Karpas-422 (cell line): ENCODE measurements around the gene ZMYM2. TPM values are rescaled to one million over a fixed set of nuclear protein-coding genes. Genes with fewer than 3 reads are reported as not detected.
A peak's percentile ranks its signal among the peaks of the same experiment; 100 is the strongest.

Experiments used
- DNase-seq: peaks from one replicate; pipeline ENCODE4 v3.0.0-alpha.2; 2015
- H2AFZ ChIP-seq: fragments of 200-600 bp; sonication (generic); 2 replicates; pipeline ENCODE4 v1.6.1; 2014; ENCODE audit warnings: antibody characterized with exemption, low read length, mixed read lengths
- H3K27ac ChIP-seq: fragments of 200-600 bp; sonication (generic); 2 replicates; pipeline ENCODE4 v1.5.1; 2014; ENCODE audit warnings: mild to moderate bottlenecking, low read length, moderate library complexity
- H3K27me3 ChIP-seq: fragments of 200-600 bp; sonication (generic); 2 replicates; pipeline ENCODE4 v1.6.1; 2014; ENCODE audit warnings: low read length, mixed read lengths
- H3K36me3 ChIP-seq: fragments of 200-600 bp; sonication (generic); 2 replicates; pipeline ENCODE4 v1.6.1; 2014; ENCODE audit warnings: low read length, mixed read lengths; ENCODE audit not compliant: insufficient read depth
- H3K4me1 ChIP-seq: fragments of 200-600 bp; sonication (generic); 2 replicates; pipeline ENCODE4 v1.6.1; 2014; ENCODE audit warnings: mild to moderate bottlenecking, low read length, mixed read lengths
- H3K4me2 ChIP-seq: fragments of 200-600 bp; sonication (generic); 2 replicates; pipeline ENCODE4 v1.6.1; 2014; ENCODE audit warnings: low read length, low read depth, mild to moderate bottlenecking; ENCODE audit not compliant: poor library complexity, severe bottlenecking
- H3K4me3 ChIP-seq: fragments of 200-600 bp; sonication (generic); 2 replicates; pipeline ENCODE4 v1.5.1; 2014; ENCODE audit warnings: mild to moderate bottlenecking, antibody characterized with exemption, low read length, mixed read lengths
- H3K79me2 ChIP-seq: fragments of 200-600 bp; sonication (generic); 2 replicates; pipeline ENCODE4 v1.6.1; 2014; ENCODE audit warnings: mild to moderate bottlenecking, low read length, mixed read lengths
- H3K9ac ChIP-seq: fragments of 200-600 bp; sonication (generic); 2 replicates; pipeline ENCODE4 v1.6.0; 2014; ENCODE audit warnings: low read length
- H3K9me2 ChIP-seq: fragments of 200-600 bp; sonication (generic), shearing (Covaris generic); replicated peaks from 2 replicates; pipeline ENCODE4 v1.6.0; 2014; ENCODE audit warnings: mild to moderate bottlenecking, low read length, moderate library complexity; ENCODE audit not compliant: insufficient read depth
- H3K9me3 ChIP-seq: fragments of 300-700, 200-600 bp; sonication (generic); 2 replicates; pipeline ENCODE4 v1.6.1; 2014; ENCODE audit warnings: low read length, mixed read lengths
- H4K20me1 ChIP-seq: fragments of 200-600 bp; sonication (generic); 2 replicates; pipeline ENCODE4 v1.6.1; 2014; ENCODE audit warnings: mild to moderate bottlenecking, antibody characterized with exemption, low read length, low read depth; ENCODE audit not compliant: insufficient read depth
- total RNA-seq: library from RNA; depleted of rRNA; stranded (reverse); fragments of >200 nt; shearing (Covaris generic); gene quantifications from 2 replicates; pipeline ENCODE4 v1.2.3, GENCODE V29; 2014; ENCODE audit warnings: low replicate concordance; rRNA removed

ZMYM2 gene
- 66.2 and 148 TPM in 2 replicates for total RNA-seq

DNA sequence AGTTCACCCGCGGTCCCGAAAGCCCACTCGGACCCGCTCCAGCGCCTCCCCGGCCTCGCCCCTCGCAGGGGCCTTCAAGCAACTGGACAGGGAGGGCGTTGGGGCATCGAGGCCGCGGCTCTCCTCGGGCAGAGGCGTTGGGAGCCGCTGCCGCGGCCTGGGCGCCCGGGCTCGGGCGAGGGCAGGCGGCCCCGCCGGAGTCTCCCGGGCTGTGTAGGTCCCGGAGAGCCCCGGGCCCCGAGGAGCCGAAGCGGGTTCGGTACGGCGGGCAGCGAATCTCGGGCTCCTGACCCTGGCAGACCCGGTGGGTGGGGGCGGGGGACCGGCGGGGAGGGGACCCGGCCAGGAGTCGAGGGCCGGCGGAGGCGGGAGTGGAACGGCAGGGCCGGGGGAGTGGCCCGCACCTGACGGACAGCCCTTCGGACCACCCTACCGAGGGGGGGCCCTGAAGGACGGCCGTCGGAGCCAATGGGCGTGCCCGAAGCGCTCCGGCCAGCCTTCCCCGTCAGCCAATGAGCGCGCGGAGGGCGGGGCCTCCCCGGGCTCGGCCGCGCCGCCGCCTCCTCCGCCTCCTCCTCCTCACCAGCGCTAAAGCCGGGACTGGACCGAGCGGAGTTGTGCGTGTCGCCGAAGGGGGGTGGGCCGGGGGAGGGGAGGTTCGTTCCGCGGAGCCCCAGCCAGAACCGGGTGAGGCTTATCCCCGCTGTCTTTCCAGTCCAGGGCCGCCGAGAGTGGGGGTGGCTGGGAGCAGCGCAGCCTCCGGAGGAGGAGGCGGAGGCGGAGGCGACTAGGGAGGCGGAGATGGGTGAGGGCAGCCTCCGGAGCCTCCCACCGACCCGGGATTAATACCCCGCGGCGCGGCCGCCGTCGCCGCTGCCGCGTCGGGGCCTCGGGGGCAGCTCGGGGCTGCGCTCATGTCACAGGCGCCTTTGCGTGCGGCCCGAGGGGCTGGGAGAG lies at the start of gene ZMYM2:
Gene ZMYM2, plus strand, starts transcription at position 573 of the 957 bp plus-strand sequence. CDS start 34,346 bp downstream, outside the sequence.
- H3K4me1 ChIP-seq, result peaks cover 45% of the 10 kb centered on the region
- H3K9ac ChIP-seq, result peak within 1 kb of the TSS; percentile 88
- peak; percentile 98 for DNase-seq
- peaks cover 32% of the 10 kb centered on the region for H4K20me1 ChIP-seq
- H3K4me2 ChIP-seq, result peak within 1 kb of the TSS; percentile 98
- peaks cover 27% of the 10 kb centered on the region for H3K36me3 ChIP-seq
- H2AFZ ChIP-seq, result peak within 1 kb of the TSS; percentile 90
- H3K27me3 ChIP-seq, result no peaks in the 10 kb centered on the region
- no peaks in the 10 kb centered on the region for H3K9me3 ChIP-seq
- peaks cover 41% of the 10 kb centered on the region for H3K79me2 ChIP-seq
- H3K4me3 ChIP-seq, result peak within 1 kb of the TSS; percentile 89
- H3K27ac ChIP-seq, result peak within 1 kb of the TSS; percentile 90
- no peaks in the 10 kb centered on the region for H3K9me2 ChIP-seq

GRCh38 chr13:19910336-19911072 lies 48.0 kb upstream of the ZMYM2 start:
- H3K4me3 ChIP-seq, result no peak overlapping the region
- H3K36me3 ChIP-seq, result no peaks in the 10 kb centered on the region
- H3K79me2 ChIP-seq, result no peaks in the 10 kb centered on the region
- H3K9me3 ChIP-seq, result no peaks in the 10 kb centered on the region
- no peaks in the 10 kb centered on the region for H3K4me1 ChIP-seq
- H3K4me2 ChIP-seq, result no peak overlapping the region
- no peaks in the 10 kb centered on the region for H3K9me2 ChIP-seq
- no peak overlapping the region for H3K9ac ChIP-seq
- H4K20me1 ChIP-seq, result no peaks in the 10 kb centered on the region
- DNase-seq, result no peak
- H2AFZ ChIP-seq, result no peak overlapping the region
- H3K27me3 ChIP-seq, result no peaks in the 10 kb centered on the region
- no peak overlapping the region for H3K27ac ChIP-seq

- peak; percentile 75 for DNase-seq
- Histone ChIP-seq H3K79me2 (no peaks in the 10 kb centered on the region), H3K27me3 (no peaks in the 10 kb centered on the region), H4K20me1 (no peaks in the 10 kb centered on the region), H3K4me3 (no peak overlapping the region), H3K36me3 (no peaks in the 10 kb centered on the region), H3K9me3 (no peaks in the 10 kb centered on the region), H3K9ac (no peak overlapping the region), H3K27ac (no peak overlapping the region), H3K4me2 (no peak overlapping the region), H3K4me1 (no peaks in the 10 kb centered on the region), H2AFZ (0 out of 2 replicates have a peak overlapping the region, but pooled peaks have one; percentile 4), H3K9me2 (no peaks in the 10 kb centered on the region)
Measured at GRCh38 chr13:19927117-19927748, 31.3 kb upstream of the ZMYM2 start.

GRCh38 chr13:19940106-19940505 lies 18.4 kb upstream of the ZMYM2 start:
- H2AFZ ChIP-seq, result no peak overlapping the region
- no peak overlapping the region for H3K4me2 ChIP-seq
- H3K4me1 ChIP-seq, result no peaks in the 10 kb centered on the region
- H3K9ac ChIP-seq, result no peak overlapping the region
- H3K27me3 ChIP-seq, result no peaks in the 10 kb centered on the region
- no peak for DNase-seq
- H3K4me3 ChIP-seq, result no peak overlapping the region
- no peaks in the 10 kb centered on the region for H3K79me2 ChIP-seq
- no peak overlapping the region for H3K27ac ChIP-seq
- H3K9me3 ChIP-seq, result no peaks in the 10 kb centered on the region
- no peaks in the 10 kb centered on the region for H3K9me2 ChIP-seq
- H3K36me3 ChIP-seq, result no peaks in the 10 kb centered on the region
- H4K20me1 ChIP-seq, result no peaks in the 10 kb centered on the region

DNA sequence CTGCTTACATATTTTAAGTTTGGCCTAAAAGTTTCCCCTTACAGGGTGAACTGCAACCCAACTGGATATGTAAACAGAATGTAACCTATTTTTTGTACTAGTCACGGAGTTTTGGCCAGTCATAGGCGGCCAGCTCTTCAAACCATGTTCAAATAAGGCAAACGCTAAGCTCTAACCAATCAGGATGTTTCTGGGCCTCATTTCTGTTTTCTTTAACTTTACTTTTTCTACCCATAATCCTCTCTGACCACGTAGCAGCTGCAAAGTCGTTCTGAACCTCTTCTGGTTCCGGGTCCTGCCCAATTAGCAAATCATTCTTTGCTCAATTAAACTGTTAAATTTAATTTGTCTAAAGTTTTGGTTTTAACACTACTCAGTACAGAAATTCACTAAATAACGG lies 8.2 kb upstream of the ZMYM2 start:
- Histone ChIP-seq H3K79me2 (no peaks in the 10 kb centered on the region), H3K9me2 (no peaks in the 10 kb centered on the region), H3K27me3 (no peaks in the 10 kb centered on the region), H3K36me3 (no peaks in the 10 kb centered on the region), H2AFZ (no peak overlapping the region), H3K27ac (no peak overlapping the region), H3K4me2 (no peak overlapping the region), H3K9me3 (no peaks in the 10 kb centered on the region), H3K9ac (no peak overlapping the region), H4K20me1 (no peaks in the 10 kb centered on the region), H3K4me3 (no peak overlapping the region), H3K4me1 (no peaks in the 10 kb centered on the region)
- DNase-seq, result no peak

GRCh38 chr13:19952850-19953249 lies 5.7 kb upstream of the ZMYM2 start:
- Histone ChIP-seq H3K9me2 (no peaks in the 10 kb centered on the region), H3K4me2 (no peak overlapping the region), H2AFZ (no peak overlapping the region), H3K4me3 (no peak overlapping the region), H3K9ac (no peak overlapping the region), H4K20me1 (no peaks in the 10 kb centered on the region), H3K79me2 (no peaks in the 10 kb centered on the region), H3K9me3 (no peaks in the 10 kb centered on the region), H3K4me1 (peaks cover 11% of the 10 kb centered on the region), H3K27ac (no peak overlapping the region), H3K27me3 (no peaks in the 10 kb centered on the region), H3K36me3 (no peaks in the 10 kb centered on the region)
- no peak for DNase-seq

DNA sequence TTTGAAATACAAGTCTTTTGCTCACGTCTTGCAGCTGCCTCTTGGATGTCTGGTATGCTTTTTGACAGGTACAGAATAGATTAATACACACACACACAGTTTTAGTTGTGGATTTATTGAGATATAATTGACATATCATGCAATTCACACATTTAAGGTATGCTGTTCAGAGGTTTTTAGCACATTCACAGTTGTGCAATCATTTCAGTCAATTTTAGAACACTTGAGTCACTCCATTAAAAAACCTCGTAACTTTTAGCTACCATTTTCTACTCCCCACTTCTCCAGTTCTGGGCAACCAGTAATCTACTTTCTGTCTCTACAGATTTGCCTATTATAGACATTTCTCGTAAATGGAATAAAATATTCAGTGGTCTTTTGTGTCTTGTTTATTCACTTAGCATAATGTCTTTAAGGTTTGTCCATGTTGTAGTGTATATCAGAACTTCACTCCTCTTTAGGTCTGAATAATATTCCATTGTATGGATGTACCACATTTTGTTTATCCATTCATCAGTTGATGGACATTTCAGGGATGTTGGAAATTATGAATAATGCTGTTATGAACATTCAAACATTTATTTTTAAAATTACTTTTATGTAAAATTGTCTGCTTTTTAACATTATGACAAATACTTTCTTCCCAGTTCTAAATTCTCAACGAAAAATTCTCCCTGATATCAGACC lies 2.5 kb upstream of the ZMYM2 start:
- no peak for DNase-seq
- H2AFZ ChIP-seq, result no peak overlapping the region
- H3K4me3 ChIP-seq, result no peak overlapping the region
- H3K27me3 ChIP-seq, result no peaks in the 10 kb centered on the region
- H3K9ac ChIP-seq, result no peak overlapping the region
- peaks cover 27% of the 10 kb centered on the region for H3K4me1 ChIP-seq
- peaks cover 8% of the 10 kb centered on the region for H3K36me3 ChIP-seq
- no peaks in the 10 kb centered on the region for H3K9me2 ChIP-seq
- H3K9me3 ChIP-seq, result no peaks in the 10 kb centered on the region
- H4K20me1 ChIP-seq, result peaks cover 14% of the 10 kb centered on the region
- peaks cover 20% of the 10 kb centered on the region for H3K79me2 ChIP-seq
- H3K27ac ChIP-seq, result no peak overlapping the region
- no peak overlapping the region for H3K4me2 ChIP-seq
